HUES48 (cell line): ENCODE measurements around the gene PRKN.

Experiments used
- H3K27ac ChIP-seq: one replicate; pipeline ENCODE4 v1.7.0; 2013; ENCODE audit warnings: low read depth, low read length, inconsistent platforms
- H3K27me3 ChIP-seq: 2 replicates; pipeline ENCODE4 v1.6.1; 2013; ENCODE audit warnings: mild to moderate bottlenecking, low read length; ENCODE audit not compliant: control insufficient read depth, insufficient read depth
- H3K36me3 ChIP-seq: 2 replicates; pipeline ENCODE4 v1.6.1; 2013; ENCODE audit warnings: low read length; ENCODE audit not compliant: control insufficient read depth, insufficient read depth
- H3K4me1 ChIP-seq: 2 replicates; pipeline ENCODE4 v1.6.1; 2013; ENCODE audit warnings: mild to moderate bottlenecking, low read length; ENCODE audit not compliant: control insufficient read depth, insufficient read depth
- H3K4me3 ChIP-seq: 2 replicates; pipeline ENCODE4 v1.5.1; 2013; ENCODE audit warnings: mild to moderate bottlenecking, low read depth, low read length
- H3K9ac ChIP-seq: 2 replicates; pipeline ENCODE4 v1.6.1; 2013; ENCODE audit warnings: mild to moderate bottlenecking, low read depth, low read length, moderate library complexity
- H3K9me3 ChIP-seq: 2 replicates; pipeline ENCODE4 v1.6.1; 2013; ENCODE audit warnings: low read length; ENCODE audit not compliant: control insufficient read depth, insufficient read depth

The PRKN gene

DNA sequence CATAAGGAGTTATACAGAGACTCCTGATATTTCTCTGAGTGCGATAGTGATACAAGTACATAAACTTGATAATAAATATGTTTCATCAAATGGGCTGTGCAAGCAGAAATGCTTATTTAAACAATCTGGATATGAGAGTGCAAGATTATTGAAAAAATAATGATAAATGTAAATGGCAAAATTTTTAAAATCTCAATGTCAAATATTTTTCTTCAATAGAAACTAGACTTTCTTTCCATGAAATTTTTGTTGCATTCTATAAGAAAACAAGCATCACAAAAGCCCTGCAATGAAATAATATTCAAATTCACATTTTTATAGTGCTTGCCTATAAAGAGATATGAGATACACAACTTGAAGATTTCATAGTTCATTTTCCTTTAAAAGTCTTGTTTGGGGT lies 2.9 kb upstream of the PRKN start:
- Histone ChIP-seq H3K27me3 (peaks cover 5% of the 10 kb centered on the region), H3K36me3 (no peaks in the 10 kb centered on the region), H3K9ac (no peak overlapping the region), H3K9me3 (no peaks in the 10 kb centered on the region), H3K4me1 (peaks cover 12% of the 10 kb centered on the region), H3K27ac (no peak overlapping the region), H3K4me3 (no peak overlapping the region)

DNA sequence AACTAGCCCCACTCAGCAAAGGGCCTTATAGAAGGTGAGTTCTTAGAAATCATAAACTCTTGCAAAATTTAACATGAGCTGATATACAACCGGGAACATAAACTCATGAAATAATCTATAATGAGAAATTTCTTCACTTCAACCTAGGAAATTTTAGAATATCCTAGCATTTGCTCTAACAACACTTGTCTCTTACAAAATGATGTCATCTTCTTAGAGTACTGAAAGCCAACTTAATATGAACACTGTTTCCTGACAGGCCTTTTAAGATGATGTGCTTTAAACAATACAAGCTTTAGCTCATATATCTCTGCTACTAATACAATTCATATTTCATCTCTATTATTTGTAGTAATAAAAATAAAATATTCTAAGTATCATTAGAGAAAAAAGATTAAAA lies 1.1 kb upstream of the PRKN start:
- Histone ChIP-seq H3K27ac (no peak overlapping the region), H3K27me3 (peaks cover 5% of the 10 kb centered on the region), H3K4me1 (peaks cover 12% of the 10 kb centered on the region), H3K36me3 (no peaks in the 10 kb centered on the region), H3K9ac (no peak overlapping the region), H3K9me3 (no peaks in the 10 kb centered on the region), H3K4me3 (no peak overlapping the region)

DNA sequence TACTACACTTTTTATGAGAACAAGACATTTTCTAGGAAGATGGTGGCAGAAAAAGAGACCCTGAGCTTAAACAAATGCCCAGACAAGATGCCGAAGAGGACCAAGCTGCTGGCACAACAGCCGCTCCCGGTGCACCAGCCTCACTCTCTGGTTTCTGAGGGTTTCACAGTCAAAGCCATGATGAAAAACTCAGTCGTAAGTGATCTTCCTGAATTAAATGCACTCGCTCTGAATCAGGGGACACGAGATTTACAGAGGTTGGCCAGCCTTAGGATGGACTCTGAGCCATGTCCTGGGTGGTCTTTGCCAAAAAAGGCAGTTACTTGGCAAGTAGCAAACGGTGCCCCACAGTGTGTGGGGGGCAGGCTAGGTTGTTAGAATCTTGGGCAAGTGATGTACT lies 631 bp upstream of the PRKN start:
- H3K4me1 ChIP-seq: peaks cover 12% of the 10 kb centered on the region
- no peaks in the 10 kb centered on the region for H3K9me3 ChIP-seq
- H3K4me3 ChIP-seq: peak overlapping the region; percentile 52
- H3K9ac ChIP-seq: no peak overlapping the region
- H3K36me3 ChIP-seq: no peaks in the 10 kb centered on the region
- peak overlapping the region; percentile 28 for H3K27ac ChIP-seq
- H3K27me3 ChIP-seq: peaks cover 5% of the 10 kb centered on the region

DNA sequence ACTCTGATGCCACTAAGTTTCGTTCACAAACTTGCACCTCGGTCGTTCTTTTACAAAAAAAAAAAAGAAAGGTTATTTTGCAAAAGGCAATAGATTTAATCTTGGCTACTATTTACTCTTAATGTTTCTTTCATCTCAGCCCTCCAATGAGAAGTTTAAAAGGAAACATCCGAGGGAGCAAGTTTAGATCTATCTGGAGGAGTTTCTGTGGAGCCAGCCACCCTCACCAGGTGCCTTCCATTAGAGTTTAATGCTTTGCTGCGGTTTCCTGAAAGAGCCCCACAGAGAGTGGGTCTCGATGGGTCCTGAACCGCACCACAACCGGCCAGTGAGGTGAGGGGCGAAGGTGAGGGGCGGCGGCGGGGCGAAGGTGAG lies 632 bp downstream of the PRKN start:
- Histone ChIP-seq H3K4me3 (peak overlapping the region; percentile 90), H3K4me1 (peaks cover 12% of the 10 kb centered on the region), H3K9ac (no peak overlapping the region), H3K9me3 (no peaks in the 10 kb centered on the region), H3K27ac (no peak overlapping the region), H3K27me3 (peaks cover 5% of the 10 kb centered on the region), H3K36me3 (no peaks in the 10 kb centered on the region)

DNA sequence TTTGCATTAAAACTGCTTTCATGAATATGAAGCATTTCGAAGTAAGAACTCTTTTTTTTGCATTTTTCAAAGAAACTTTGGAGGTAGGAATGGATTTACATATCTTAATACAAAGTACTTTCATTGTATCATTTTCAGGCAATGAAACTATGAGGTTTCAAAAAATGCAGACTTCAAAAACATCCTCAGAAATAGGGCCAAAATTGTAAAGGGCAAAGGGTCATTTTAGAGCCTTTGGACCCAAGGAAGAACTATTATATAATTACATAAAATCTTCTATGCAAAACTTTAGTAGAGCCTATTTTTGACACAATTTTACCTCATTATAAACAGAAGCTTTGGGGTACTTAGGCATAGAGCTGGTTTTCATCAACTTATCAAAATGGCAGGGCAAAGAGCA lies 4.9 kb downstream of the PRKN start:
- no peaks in the 10 kb centered on the region for H3K36me3 ChIP-seq
- peaks cover 6% of the 10 kb centered on the region; the same call in 1 of the 2 replicates for H3K4me1 ChIP-seq
- H3K4me3 ChIP-seq: no peak overlapping the region
- peaks cover 5% of the 10 kb centered on the region for H3K27me3 ChIP-seq
- no peak overlapping the region for H3K27ac ChIP-seq
- no peak overlapping the region for H3K9ac ChIP-seq
- H3K9me3 ChIP-seq: no peaks in the 10 kb centered on the region

DNA sequence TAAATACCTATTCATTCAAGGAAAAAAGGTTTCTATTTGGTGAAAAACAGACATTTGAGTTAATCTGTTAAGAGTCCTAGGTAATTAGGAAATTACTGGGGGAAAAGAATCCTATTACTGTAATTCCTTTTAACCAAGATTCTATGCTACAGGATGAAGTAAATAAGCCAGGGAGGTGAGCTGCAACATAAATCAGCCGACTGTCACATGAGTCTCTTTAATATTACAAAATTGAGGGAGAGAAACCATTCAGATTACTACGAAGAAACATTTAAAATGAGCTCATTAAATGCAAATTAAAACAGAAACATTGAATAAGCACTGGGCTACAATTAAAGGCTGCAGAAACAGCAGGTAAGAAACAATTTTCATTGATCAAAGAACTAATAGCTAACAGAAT lies 5.3 kb downstream of the PRKN start:
- Histone ChIP-seq H3K4me3 (no peak overlapping the region), H3K27me3 (peaks cover 5% of the 10 kb centered on the region), H3K4me1 (peaks cover 6% of the 10 kb centered on the region; the same call in 1 of the 2 replicates), H3K9me3 (no peaks in the 10 kb centered on the region), H3K27ac (no peak overlapping the region), H3K36me3 (no peaks in the 10 kb centered on the region), H3K9ac (no peak overlapping the region)

DNA sequence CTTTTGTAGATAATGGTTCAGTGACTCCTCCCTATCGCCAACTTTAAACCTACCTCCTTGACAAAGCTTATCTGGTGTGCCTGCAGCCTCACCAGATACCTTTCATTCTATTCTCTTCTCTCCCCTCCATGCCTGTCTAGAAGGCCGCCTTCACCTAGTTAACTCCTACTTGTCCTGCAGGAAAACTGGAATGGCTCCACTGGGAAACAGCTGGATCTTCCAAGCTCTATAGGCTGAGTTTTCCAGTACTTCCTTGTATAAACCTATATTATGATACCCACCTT lies 6.2 kb downstream of the PRKN start:
- no peak overlapping the region for H3K27ac ChIP-seq
- H3K4me3 ChIP-seq: no peak overlapping the region
- no peak overlapping the region for H3K9ac ChIP-seq
- H3K27me3 ChIP-seq: peaks cover 2% of the 10 kb centered on the region
- no peaks in the 10 kb centered on the region for H3K9me3 ChIP-seq
- H3K36me3 ChIP-seq: no peaks in the 10 kb centered on the region
- no peaks in the 10 kb centered on the region; the same call in 1 of the 2 replicates for H3K4me1 ChIP-seq

DNA sequence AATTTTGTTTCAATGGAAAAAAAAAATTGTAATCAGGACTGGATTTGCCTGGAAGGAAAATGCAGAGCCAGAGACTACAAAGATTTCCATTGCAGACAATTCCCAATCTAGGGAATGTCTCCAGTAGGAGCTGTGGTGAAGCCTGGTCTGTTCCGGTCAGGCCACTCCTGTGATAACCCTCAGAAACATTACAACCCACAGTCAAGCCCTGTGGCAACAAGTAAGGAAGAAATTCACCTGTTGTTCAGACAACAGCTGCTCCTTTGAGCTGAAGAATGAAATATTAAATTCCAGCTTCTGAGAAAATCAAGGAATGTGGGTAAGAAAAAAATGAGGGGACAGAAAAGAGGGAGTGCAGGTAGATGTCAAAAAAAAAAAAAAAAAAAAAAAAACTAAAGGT lies 8.0 kb downstream of the PRKN start:
- Histone ChIP-seq H3K36me3 (no peaks in the 10 kb centered on the region), H3K4me1 (peaks cover 7% of the 10 kb centered on the region), H3K9ac (no peak overlapping the region), H3K4me3 (no peak overlapping the region), H3K27me3 (no peaks in the 10 kb centered on the region), H3K9me3 (no peaks in the 10 kb centered on the region), H3K27ac (no peak overlapping the region)

DNA sequence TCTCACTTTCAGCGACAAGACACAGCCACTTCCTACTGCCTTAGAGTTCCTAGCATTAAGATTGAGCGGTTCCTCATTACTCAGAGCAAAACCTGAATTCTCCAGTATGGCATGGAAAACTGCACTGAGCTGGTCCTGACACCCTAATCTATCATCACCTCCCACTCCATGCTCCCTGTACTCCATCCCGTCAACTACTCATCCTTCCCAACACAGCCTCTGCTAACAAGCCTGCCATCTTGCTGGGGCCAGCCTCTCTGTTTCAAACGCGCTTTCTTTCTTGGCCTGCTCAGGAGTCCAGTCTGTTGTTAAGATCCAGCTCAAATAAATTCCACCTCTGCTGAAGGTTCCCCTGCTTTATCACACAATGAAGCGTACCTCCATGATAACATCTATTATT lies 12.0 kb downstream of the PRKN start:
- Histone ChIP-seq H3K9ac (no peak overlapping the region), H3K27me3 (no peaks in the 10 kb centered on the region), H3K4me3 (no peak overlapping the region), H3K9me3 (no peaks in the 10 kb centered on the region), H3K36me3 (no peaks in the 10 kb centered on the region), H3K27ac (no peak overlapping the region), H3K4me1 (peaks cover 17% of the 10 kb centered on the region)

DNA sequence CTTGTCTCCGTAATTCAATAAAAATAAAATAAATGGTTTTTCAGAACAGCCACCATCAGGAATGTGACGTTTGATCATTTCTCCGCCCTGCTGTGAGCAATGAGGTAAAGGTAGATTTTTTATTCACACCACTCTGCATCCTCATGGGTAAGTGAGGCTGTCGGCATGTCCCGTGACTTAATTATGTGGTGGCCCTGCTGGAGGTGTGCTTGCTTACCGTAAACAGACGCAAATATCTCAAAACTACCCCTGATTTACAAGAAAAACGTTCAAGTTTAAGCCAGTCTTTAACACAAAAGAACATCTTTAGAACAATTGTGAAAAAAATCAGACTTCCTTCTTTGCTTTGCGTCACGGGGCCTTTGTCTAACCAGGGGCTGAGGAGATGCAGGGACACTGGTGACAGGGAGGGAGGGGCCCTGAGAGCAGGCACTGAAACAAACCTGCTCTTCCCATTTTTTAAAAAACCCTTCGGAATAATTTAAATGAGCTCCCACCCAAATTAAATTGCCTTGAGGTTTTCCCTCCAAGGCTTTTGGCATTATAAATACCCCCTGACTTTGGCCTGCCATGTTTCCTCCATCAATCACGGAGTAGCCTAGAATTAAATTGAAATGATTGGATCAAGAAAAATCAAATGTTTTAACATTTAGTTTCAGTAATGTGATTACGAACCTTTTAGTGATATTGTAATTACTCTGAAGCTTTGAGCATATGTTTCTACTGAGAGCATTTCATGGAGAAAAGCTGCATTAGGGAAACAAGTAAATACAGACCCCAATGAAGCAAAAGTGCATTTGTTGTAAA lies 13.4 kb downstream of the PRKN start:
- Histone ChIP-seq H3K27me3 (no peaks in the 10 kb centered on the region), H3K9me3 (no peaks in the 10 kb centered on the region), H3K4me1 (peaks cover 17% of the 10 kb centered on the region), H3K27ac (no peak overlapping the region), H3K4me3 (no peak overlapping the region), H3K9ac (no peak overlapping the region; the same call in 1 of the 2 replicates), H3K36me3 (no peaks in the 10 kb centered on the region)

DNA sequence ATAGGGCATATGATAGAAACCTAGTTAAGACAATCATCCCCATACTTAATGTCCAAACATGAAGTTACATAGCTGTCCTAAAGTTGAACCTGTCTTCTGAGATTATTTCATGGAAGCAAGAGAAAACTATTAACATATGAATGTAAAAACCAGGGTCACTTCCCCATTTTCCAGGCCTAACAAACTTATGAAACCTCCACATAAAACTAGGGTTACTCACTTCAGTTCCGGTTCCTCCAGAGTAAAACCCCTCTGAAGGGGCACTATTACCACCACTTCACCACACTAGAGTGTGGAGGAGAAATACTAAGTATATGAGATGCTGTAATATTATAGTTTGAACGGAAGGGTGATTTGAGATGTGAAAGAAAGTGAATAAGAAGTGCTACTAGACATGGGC lies 14.9 kb downstream of the PRKN start:
- Histone ChIP-seq H3K9me3 (no peaks in the 10 kb centered on the region), H3K27ac (no peak overlapping the region), H3K4me3 (no peak overlapping the region), H3K36me3 (no peaks in the 10 kb centered on the region), H3K9ac (no peak overlapping the region), H3K4me1 (peaks cover 17% of the 10 kb centered on the region), H3K27me3 (no peaks in the 10 kb centered on the region)
